K562 (cell line): ENCODE data around the gene NIPAL1. TPM values are rescaled to one million over a fixed set of nuclear protein-coding genes. Genes with fewer than 3 reads are reported as not detected.

Source experiments
- AFF4 ChIP-seq: sonication (generic); formaldehyde crosslinking; IDR thresholded peaks from 2 replicates; pipeline ENCODE4 v1.8.0; 2023; ENCODE audit warnings: mild to moderate bottlenecking, missing genetic modification reagents
- ARID1B ChIP-seq: fragments of 450-650 bp; IDR thresholded peaks from 2 replicates; pipeline ENCODE4 v1.6.1; 2016; ENCODE audit warnings: antibody characterized with exemption, mild to moderate bottlenecking, inconsistent platforms
- CBFA2T2 ChIP-seq: fragments of 450-650 bp; conservative IDR thresholded peaks from 2 replicates; pipeline ENCODE4 v1.6.1; 2017; ENCODE audit warnings: mild to moderate bottlenecking
- CHD1 ChIP-seq: fragments of 200-600 bp; sonication (generic); IDR thresholded peaks from one replicate; pipeline ENCODE4 v1.6.1; 2012; ENCODE audit warnings: mild to moderate bottlenecking, moderate library complexity, low read length, inconsistent platforms
- DEAF1 ChIP-seq: fragments of 450-650 bp; formaldehyde crosslinking; IDR thresholded peaks from 2 replicates; pipeline ENCODE4 v1.4.0; 2020; ENCODE audit warnings: mild to moderate bottlenecking, moderate library complexity
- E2F5 ChIP-seq: sonication (generic); formaldehyde crosslinking; IDR thresholded peaks from 2 replicates; pipeline ENCODE4 v1.8.0; 2022; ENCODE audit warnings: mild to moderate bottlenecking, missing genetic modification reagents
- FOXP4 ChIP-seq: sonication (generic); formaldehyde crosslinking; IDR thresholded peaks from 2 replicates; pipeline ENCODE4 v1.8.0; 2022; ENCODE audit warnings: mild to moderate bottlenecking, missing genetic modification reagents, borderline replicate concordance
- SLC30A9 ChIP-seq: fragments of 250-450 bp; sonication (Bioruptor Pico); IDR thresholded peaks from 2 replicates; pipeline ENCODE4 v1.8.0; 2022; ENCODE audit warnings: mild to moderate bottlenecking, moderate library complexity
- ZBTB11 ChIP-seq, 3 experiments: fragments of 200-800 bp in 1 of 3; fragments of 250-450 bp in 1 of 3; fragments of 450-650 bp in 1 of 3; sonication (Bioruptor Pico) in 1 of 3; sonication (Bioruptor generic) in 1 of 3; formaldehyde crosslinking in 1 of 3; IDR thresholded peaks; 2 replicates each; pipeline versions ENCODE4 v1.6.1 to v1.8.0; 2016 to 2022; ENCODE audit warnings: mild to moderate bottlenecking in 2 of 3, missing genetic modification characterization in 2 of 3, missing compliant biosample characterization in 1 of 3, moderate library complexity in 1 of 3
- ZNF274 ChIP-seq: IDR thresholded peaks from 2 replicates; pipeline ENCODE4 v1.6.1; 2011; ENCODE audit warnings: low read depth, mild to moderate bottlenecking, low read length, moderate library complexity, borderline replicate concordance
- polyA plus RNA-seq, 8 experiments: library from polyadenylated mRNA; depleted of rRNA in 4 of 8; stranded (reverse) in 5 of 8; unstranded in 3 of 8; fragments of >200 nt; fragmentation: Nextera tagmentation in 2 of 8; fragmentation: Illumina TruSeq in 1 of 8; extraction: Ambion mirVana in 2 of 8; extraction: Trizol in 1 of 8; gene quantifications; 2 replicates each; pipeline versions ENCODE4 v1.2.1 to v1.2.3, GENCODE V29; 2011 to 2014; ENCODE audit warnings: inconsistent platforms in 1 of 8, missing spikeins in 1 of 8
- total RNA-seq, 7 experiments: library from RNA; depleted of rRNA in 6 of 7; stranded (reverse); fragments of >200 nt in 6 of 7; fragmentation: Illumina TruSeq in 2 of 7; extraction: Trizol in 2 of 7; gene quantifications; 2 replicates each; pipeline versions ENCODE4 v1.2.1 to v1.2.3, GENCODE V29; 2011 to 2021; ENCODE audit warnings: low replicate concordance in 1 of 7

Gene NIPAL1
- total and polyA plus RNA-seq, 9 of the 15 experiments (the other 6 are each of a cell fraction or from before 2014, with no cell fraction given), result 0.03 to 0.43 (median 0.25) TPM

- no peak for TF ChIP-seq E2F5 (CRISPR knock-in tag)
- TF ChIP-seq SLC30A9 (CRISPR knock-in tag), result no peak
- TF ChIP-seq FOXP4, result no peak
- no peak for TF ChIP-seq ZNF274
- no peak for TF ChIP-seq ARID1B
- no peak for TF ChIP-seq CBFA2T2
- no peak for TF ChIP-seq ZBTB11 (CRISPR knock-in tag; IDR thresholded peaks at IDR 0.05)
- no peak for TF ChIP-seq CHD1
- no peak for TF ChIP-seq AFF4 (CRISPR knock-in tag)
- TF ChIP-seq DEAF1, result no peak
Observed at GRCh38 chr4:48074657-48075056, 58.1 kb downstream of the NIPAL1 start (continued).
